Measurements from ENCODE around the gene FBP2. TPM values are rescaled to one million over a fixed set of nuclear protein-coding genes. Genes with fewer than 3 reads are reported as not detected.
"Not testable (repeated sequence)": the region's sequence is repeated elsewhere in the genome, so short reads cannot be mapped to it uniquely, and the experiment has no call there.

Gene FBP2
- total and polyA plus RNA-seq, 2 of the 8 experiments (the other 6 are each of a cell fraction or from before 2014, with no cell fraction given), result not detected

DNA sequence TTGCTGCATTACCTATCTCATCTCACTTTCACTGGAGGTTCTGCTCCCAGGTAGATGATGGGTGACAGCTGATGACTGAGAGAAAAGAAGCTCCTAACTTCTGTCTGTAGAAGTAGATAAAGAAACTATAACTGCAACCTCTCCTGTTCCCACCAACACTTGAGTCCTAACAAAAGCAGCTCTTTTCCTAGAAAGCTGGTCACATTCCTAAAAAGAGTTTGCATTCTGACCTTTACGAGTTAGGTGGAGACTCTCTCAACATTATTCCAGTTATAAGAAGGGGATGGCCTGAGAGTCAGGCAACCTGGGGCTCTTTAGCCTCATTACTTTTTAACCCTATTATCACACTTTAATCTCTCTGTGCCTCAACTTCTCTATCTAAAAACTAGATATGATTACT lies 47.7 kb downstream of the FBP2 start (continued):
- no peak for TF ChIP-seq CHD1 (IDR thresholded peaks at IDR 0.05; ENCODE audit: low read depth, low read length)
- TF ChIP-seq ATF3 (IDR thresholded peaks at IDR 0.05; ENCODE audit: insufficient read depth, low read depth, low read length), result no peak
- no peak for TF ChIP-seq EGR1 (IDR thresholded peaks at IDR 0.05; ENCODE audit: borderline replicate concordance, low read depth, low read length)
- no peak for TF ChIP-seq SP2 (IDR thresholded peaks at IDR 0.05; ENCODE audit: low read length)
- no peak for TF ChIP-seq RNF2 (IDR thresholded peaks at IDR 0.05; ENCODE audit: borderline replicate concordance, low read depth, low read length, missing control alignments, poor library complexity, severe bottlenecking)

DNA sequence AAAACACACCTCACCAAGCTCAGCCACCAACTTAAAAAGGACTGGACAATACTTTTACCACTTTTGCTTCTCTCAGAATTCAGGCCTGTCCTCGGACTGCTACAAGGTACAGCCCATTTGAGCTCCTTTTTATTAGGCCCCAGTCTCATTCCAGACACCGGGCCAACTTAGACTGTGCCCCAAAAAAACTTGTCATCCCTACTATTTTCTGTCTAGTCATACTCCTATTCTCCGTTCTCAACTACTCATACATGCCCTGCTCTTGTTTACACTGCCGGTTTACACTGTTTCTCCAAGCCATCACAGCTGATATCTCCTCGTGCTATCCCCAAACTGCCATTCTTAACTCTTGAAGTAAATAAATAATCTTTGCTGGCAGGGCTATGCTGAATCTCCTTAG lies 49.3 kb downstream of the FBP2 start:
- H2AFZ ChIP-seq (ENCODE audit: low read length); H3K9ac ChIP-seq (replicated peaks in 1 of 4; ENCODE audit: extremely low read depth in 1 of 4, low read depth in 3 of 4, low read length in 3 of 4); H2BK15ac ChIP-seq (ENCODE audit: low read length); H3K79me2 ChIP-seq (ENCODE audit: control insufficient read depth in 1 of 2, insufficient read depth in 2 of 2, low read length in 2 of 2); H3K36me3 ChIP-seq (ENCODE audit: control insufficient read depth in 2 of 4, insufficient read depth in 4 of 4, low read length in 3 of 4); H2BK120ac ChIP-seq (replicated peaks; ENCODE audit: low read depth, low read length); H3K23ac ChIP-seq (ENCODE audit: insufficient read length); H3K4me3 ChIP-seq (ENCODE audit: extremely low read depth in 1 of 4, insufficient read depth in 2 of 4, low read depth in 3 of 4, low read length in 4 of 4); DNase-seq (ENCODE audit: low read depth in 1 of 2, low spot score in 2 of 2); CTCF ChIA-PET (ENCODE audit: partially characterized antibody); H4K91ac ChIP-seq (replicated peaks; ENCODE audit: insufficient read length, low read length); H3K4me2 ChIP-seq (ENCODE audit: insufficient read depth in 1 of 2, low read depth in 2 of 2, low read length in 2 of 2); FAIRE-seq; H2BK12ac ChIP-seq (ENCODE audit: low read depth, low read length); H2AK5ac ChIP-seq (ENCODE audit: low read depth, low read length); H3K79me1 ChIP-seq (ENCODE audit: low read depth, low read length); H4K8ac ChIP-seq (ENCODE audit: extremely low read depth, insufficient read depth, low read length); H3K56ac ChIP-seq (replicated peaks; ENCODE audit: insufficient read length, low read depth, low read length); H3K23me2 ChIP-seq (ENCODE audit: low read depth, low read length); H3K27ac ChIP-seq (ENCODE audit: low read depth, low read length); H3K4me1 ChIP-seq (replicated peaks in 1 of 4; ENCODE audit: control insufficient read depth in 3 of 4, insufficient read depth in 4 of 4, low read length in 3 of 4); H4K20me1 ChIP-seq (replicated peaks in 1 of 2; ENCODE audit: control insufficient read depth in 1 of 2, insufficient read depth in 2 of 2, low read length in 2 of 2); H4K5ac ChIP-seq (ENCODE audit: insufficient read length, low read depth, low read length); H3K4ac ChIP-seq (replicated peaks; ENCODE audit: insufficient read length, low read depth, low read length); H2BK20ac ChIP-seq (ENCODE audit: low read length); H2BK5ac ChIP-seq (ENCODE audit: low read depth, low read length); H3K9me3 ChIP-seq (ENCODE audit: insufficient read depth in 2 of 2, low read depth in 1 of 2, low read length in 1 of 2); H3K18ac ChIP-seq (ENCODE audit: extremely low read depth, low read length); H3K27me3 ChIP-seq (replicated peaks in 1 of 4; ENCODE audit: control insufficient read depth in 3 of 4, extremely low read depth in 1 of 4, insufficient read depth in 3 of 4, low read length in 3 of 4); H3K14ac ChIP-seq (ENCODE audit: insufficient read length): not testable (repeated sequence)
- WGBS, 2 experiments (ENCODE audit: extremely low coverage in 1 of 2, insufficient coverage in 1 of 2, insufficient read length in 1 of 2, insufficient replicate concordance in 2 of 2, low coverage in 1 of 2, low lambda C conversion rate in 2 of 2, missing lambda C conversion rate in 1 of 2), result 92% methylated on average over 2 of the region's 5 CpGs; no CpG with 5 or more reads in 1 of the 2 experiments
- POLR2A ChIA-PET (ENCODE audit: partially characterized antibody), result interaction anchor here (2.8 kb wide), 1 partner anchor 10 kb away, joined by 10 read pairs; the partner anchor contains the start of gene PCAT7

Data from H1 (cell line).